HepG2 (cell line): ENCODE results near the gene ZCCHC7. TPM values are rescaled to one million over a fixed set of nuclear protein-coding genes. Genes with fewer than 3 reads are reported as not detected.

Experiments used
- CENPT ChIP-seq: sonication (generic); formaldehyde crosslinking; IDR thresholded peaks from 2 replicates; pipeline ENCODE4 v1.8.0; 2022; ENCODE audit warnings: low read depth, mild to moderate bottlenecking, moderate library complexity, missing genetic modification reagents
- POGZ ChIP-seq: sonication (generic); formaldehyde crosslinking; IDR thresholded peaks from 2 replicates; pipeline ENCODE4 v1.4.0; 2020; ENCODE audit warnings: mild to moderate bottlenecking, missing genetic modification reagents
- SAFB2 ChIP-seq: sonication (generic); formaldehyde crosslinking; IDR thresholded peaks from 2 replicates; pipeline ENCODE4 v1.5.1; 2020; ENCODE audit warnings: missing genetic modification reagents, low read depth, mild to moderate bottlenecking, borderline replicate concordance
- SIN3A ChIP-seq: IDR thresholded peaks from 2 replicates; pipeline ENCODE4 v1.6.1; 2011; ENCODE audit warnings: low read depth, mild to moderate bottlenecking, control low read depth, low read length, borderline replicate concordance
- SYNCRIP ChIP-seq: fragments of 200-400 bp; formaldehyde crosslinking; IDR thresholded peaks from 2 replicates; pipeline ENCODE4 v1.6.1; 2018; ENCODE audit warnings: mild to moderate bottlenecking, low read depth, low read length; ENCODE audit not compliant: insufficient read depth
- ZBED4 ChIP-seq: sonication (generic); formaldehyde crosslinking; IDR thresholded peaks from 2 replicates; pipeline ENCODE4 v1.4.0; 2020; ENCODE audit warnings: missing genetic modification reagents, borderline replicate concordance
- ZBTB2 ChIP-seq: sonication (generic); formaldehyde crosslinking; IDR thresholded peaks from 2 replicates; pipeline ENCODE4 v1.8.0; 2022; ENCODE audit warnings: low read depth, missing genetic modification reagents
- ZNF274 ChIP-seq: sonication (generic); formaldehyde crosslinking; IDR thresholded peaks from 2 replicates; pipeline ENCODE4 v1.5.1; 2020; ENCODE audit warnings: mild to moderate bottlenecking, missing genetic modification reagents
- ZNF460 ChIP-seq: sonication (generic); formaldehyde crosslinking; IDR thresholded peaks from 2 replicates; pipeline ENCODE4 v1.5.1; 2020; ENCODE audit warnings: missing genetic modification reagents, mild to moderate bottlenecking, borderline replicate concordance
- ZNF468 ChIP-seq: sonication (generic); formaldehyde crosslinking; IDR thresholded peaks from 2 replicates; pipeline ENCODE4 v1.8.0; 2022; ENCODE audit warnings: mild to moderate bottlenecking, moderate library complexity, missing genetic modification reagents
- ZNF503 ChIP-seq: sonication (generic); formaldehyde crosslinking; IDR thresholded peaks from 2 replicates; pipeline ENCODE4 v1.4.0; 2020; ENCODE audit warnings: missing genetic modification reagents
- ZNF562 ChIP-seq: sonication (generic); formaldehyde crosslinking; IDR thresholded peaks from 2 replicates; pipeline ENCODE4 v1.8.0; 2022; ENCODE audit warnings: missing genetic modification reagents, borderline replicate concordance
- ZNF644 ChIP-seq: IDR thresholded peaks from 2 replicates; pipeline ENCODE4 v1.6.1; 2016; ENCODE audit warnings: low read depth
- ZNF703 ChIP-seq: sonication (generic); formaldehyde crosslinking; IDR thresholded peaks from 2 replicates; pipeline ENCODE4 v1.5.1; 2020; ENCODE audit warnings: missing genetic modification reagents, mild to moderate bottlenecking, moderate library complexity, borderline replicate concordance
- ZNF724P ChIP-seq: sonication (generic); formaldehyde crosslinking; IDR thresholded peaks from 2 replicates; pipeline ENCODE4 v1.8.0; 2022; ENCODE audit warnings: missing genetic modification reagents, borderline replicate concordance
- ZNF737 ChIP-seq: sonication (generic); formaldehyde crosslinking; IDR thresholded peaks from 2 replicates; pipeline ENCODE4 v1.5.0; 2020; ENCODE audit warnings: missing genetic modification reagents, mild to moderate bottlenecking, borderline replicate concordance
- ZXDC ChIP-seq: sonication (generic); formaldehyde crosslinking; IDR thresholded peaks from 2 replicates; pipeline ENCODE4 v1.5.0; 2020; ENCODE audit warnings: mild to moderate bottlenecking, missing genetic modification reagents
- polyA plus RNA-seq, 8 experiments: library from polyadenylated mRNA; depleted of rRNA in 3 of 8; stranded (reverse) in 7 of 8; unstranded in 1 of 8; fragments of >200 nt; fragmentation: Illumina TruSeq in 4 of 8; extraction: Trizol in 4 of 8; gene quantifications; 2 replicates each; pipeline versions ENCODE4 v1.2.1 to v1.2.3, GENCODE V29; 2011 to 2016; ENCODE audit warnings: low read depth in 4 of 8, missing spikeins in 1 of 8, mixed read lengths in 1 of 8; ENCODE audit not compliant: insufficient read depth in 1 of 8
- total RNA-seq, 5 experiments: library from RNA; depleted of rRNA; stranded (reverse); fragments of >200 nt; fragmentation: Illumina TruSeq; extraction: Trizol; gene quantifications; 2 replicates each; pipeline ENCODE4 v1.2.3, GENCODE V29; 2016; ENCODE audit warnings: low read depth in 1 of 5
- TF ChIP-seq, protein P1 (sequence below): sonication (generic); formaldehyde crosslinking; IDR thresholded peaks from 2 replicates; pipeline ENCODE4 v1.8.1; 2023; ENCODE audit warnings: missing genetic modification reagents, mild to moderate bottlenecking, borderline replicate concordance

The ZCCHC7 gene
- total and polyA plus RNA-seq, 2 of the 13 experiments (the other 11 are each of a cell fraction or from before 2014, with no cell fraction given), result 13.6 to 19.3 TPM

GRCh38 chr9:37079370-37080164 is 40.8 kb upstream of the ZCCHC7 start (continued):
- TF ChIP-seq ZNF737 (CRISPR knock-in tag) (peak; percentile 99), ZBTB2 (CRISPR knock-in tag) (peak; percentile 89), ZNF562 (peak; percentile 97), CENPT (CRISPR knock-in tag) (peak; percentile 93), SYNCRIP (no peak), ZNF503 (CRISPR knock-in tag) (0 out of 2 replicates have a peak, but pooled peaks have one; percentile 46), ZNF274 (peak; percentile 100), POGZ (CRISPR knock-in tag) (peak; percentile 82), ZNF460 (no peak), SAFB2 (peak; percentile 97), ZNF644 (CRISPR knock-in tag) (peak; percentile 57; the same call in 1 of the 2 replicates), ZNF724P (CRISPR knock-in tag) (peak; percentile 95; the same call in 1 of the 2 replicates), ZBED4 (CRISPR knock-in tag) (peak; percentile 87), SIN3A (peak; percentile 84; the same call in 1 of the 2 replicates), ZNF703 (CRISPR knock-in tag) (peak; percentile 92), ZNF468 (CRISPR knock-in tag) (peak; percentile 98), ZXDC (peak; percentile 98)
- TF ChIP-seq, protein P1, sequence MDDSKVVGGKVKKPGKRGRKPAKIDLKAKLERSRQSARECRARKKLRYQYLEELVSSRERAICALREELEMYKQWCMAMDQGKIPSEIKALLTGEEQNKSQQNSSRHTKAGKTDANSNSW (CRISPR knock-in tag), result peak; percentile 99
